ENCODE data around the gene SOS1.

DNA sequence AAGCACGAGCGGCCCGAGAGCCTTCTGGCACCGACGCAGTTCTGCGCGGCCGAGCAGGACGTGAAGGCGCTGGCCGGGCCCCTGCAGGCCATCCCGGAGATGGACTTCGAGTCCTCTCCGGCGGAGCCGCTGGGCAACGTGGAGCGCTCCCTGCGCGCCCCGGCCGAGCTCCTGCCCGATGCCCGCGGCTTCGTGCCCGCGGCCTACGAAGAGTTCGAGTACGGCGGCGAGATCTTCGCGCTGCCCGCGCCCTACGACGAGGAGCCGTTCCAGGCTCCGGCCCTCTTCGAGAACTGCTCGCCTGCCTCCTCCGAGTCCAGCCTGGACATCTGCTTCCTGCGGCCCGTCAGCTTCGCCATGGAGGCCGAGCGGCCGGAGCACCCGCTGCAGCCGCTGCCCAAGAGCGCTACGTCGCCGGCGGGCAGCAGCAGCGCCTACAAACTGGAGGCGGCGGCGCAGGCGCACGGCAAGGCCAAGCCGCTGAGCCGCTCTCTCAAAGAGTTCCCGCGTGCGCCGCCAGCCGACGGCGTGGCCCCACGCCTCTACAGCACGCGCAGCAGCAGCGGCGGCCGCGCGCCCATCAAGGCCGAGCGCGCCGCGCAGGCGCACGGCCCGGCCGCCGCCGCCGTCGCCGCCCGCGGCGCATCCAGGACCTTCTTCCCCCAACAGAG lies 160.8 kb downstream of the SOS1 start:
- TF ChIP-seq, protein P1, sequence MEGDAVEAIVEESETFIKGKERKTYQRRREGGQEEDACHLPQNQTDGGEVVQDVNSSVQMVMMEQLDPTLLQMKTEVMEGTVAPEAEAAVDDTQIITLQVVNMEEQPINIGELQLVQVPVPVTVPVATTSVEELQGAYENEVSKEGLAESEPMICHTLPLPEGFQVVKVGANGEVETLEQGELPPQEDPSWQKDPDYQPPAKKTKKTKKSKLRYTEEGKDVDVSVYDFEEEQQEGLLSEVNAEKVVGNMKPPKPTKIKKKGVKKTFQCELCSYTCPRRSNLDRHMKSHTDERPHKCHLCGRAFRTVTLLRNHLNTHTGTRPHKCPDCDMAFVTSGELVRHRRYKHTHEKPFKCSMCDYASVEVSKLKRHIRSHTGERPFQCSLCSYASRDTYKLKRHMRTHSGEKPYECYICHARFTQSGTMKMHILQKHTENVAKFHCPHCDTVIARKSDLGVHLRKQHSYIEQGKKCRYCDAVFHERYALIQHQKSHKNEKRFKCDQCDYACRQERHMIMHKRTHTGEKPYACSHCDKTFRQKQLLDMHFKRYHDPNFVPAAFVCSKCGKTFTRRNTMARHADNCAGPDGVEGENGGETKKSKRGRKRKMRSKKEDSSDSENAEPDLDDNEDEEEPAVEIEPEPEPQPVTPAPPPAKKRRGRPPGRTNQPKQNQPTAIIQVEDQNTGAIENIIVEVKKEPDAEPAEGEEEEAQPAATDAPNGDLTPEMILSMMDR (IDR thresholded peaks at IDR 0.05; ENCODE audit: insufficient read depth, low read depth, low read length), result no peak
- no peak for TF ChIP-seq EZH2 (IDR thresholded peaks at IDR 0.05; ENCODE audit: insufficient read depth, low read length)
